GM18498 (cell line): ENCODE results near the gene ALOX5AP.
"Not testable (repeated sequence)": the region's sequence is repeated elsewhere in the genome, so short reads cannot be mapped to it uniquely, and the experiment has no call there.

ENCODE experiments used
- ATAC-seq: cut with Tn5 transposase; IDR thresholded peaks from one replicate; pipeline ENCODE4 v1.9.1; 2021; ENCODE audit warnings: mild to moderate bottlenecking, moderate library complexity; ENCODE audit not compliant: unreplicated experiment

ALOX5AP gene

GRCh38 chr13:30737511-30738337 is 2.4 kb downstream of the ALOX5AP start:
- no peak for ATAC-seq

- ATAC-seq: no peak
Measured at GRCh38 chr13:30738526-30739236, 3.3 kb downstream of the ALOX5AP start.

DNA sequence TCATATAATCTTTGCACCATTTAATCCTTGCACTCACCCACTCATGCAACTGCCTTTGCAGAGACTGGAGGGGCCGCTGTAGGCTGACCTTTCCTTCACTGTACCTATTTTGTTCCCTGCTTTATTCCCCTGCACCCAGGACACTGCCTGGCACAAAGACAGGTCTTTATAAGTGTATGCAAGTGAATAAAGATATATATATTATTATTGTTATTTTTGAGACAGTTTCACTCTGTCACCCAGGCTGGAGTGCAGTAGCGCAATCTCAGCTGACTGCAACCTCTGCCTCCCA is 3.8 kb downstream of the ALOX5AP start:
- ATAC-seq: no peak

GRCh38 chr13:30739761-30740642 is 4.7 kb downstream of the ALOX5AP start:
- peak; percentile 39 for ATAC-seq

GRCh38 chr13:30742901-30743300 is 7.6 kb downstream of the ALOX5AP start:
- no peak for ATAC-seq

GRCh38 chr13:30743319-30744055 is 8.1 kb downstream of the ALOX5AP start:
- ATAC-seq: no peak

DNA sequence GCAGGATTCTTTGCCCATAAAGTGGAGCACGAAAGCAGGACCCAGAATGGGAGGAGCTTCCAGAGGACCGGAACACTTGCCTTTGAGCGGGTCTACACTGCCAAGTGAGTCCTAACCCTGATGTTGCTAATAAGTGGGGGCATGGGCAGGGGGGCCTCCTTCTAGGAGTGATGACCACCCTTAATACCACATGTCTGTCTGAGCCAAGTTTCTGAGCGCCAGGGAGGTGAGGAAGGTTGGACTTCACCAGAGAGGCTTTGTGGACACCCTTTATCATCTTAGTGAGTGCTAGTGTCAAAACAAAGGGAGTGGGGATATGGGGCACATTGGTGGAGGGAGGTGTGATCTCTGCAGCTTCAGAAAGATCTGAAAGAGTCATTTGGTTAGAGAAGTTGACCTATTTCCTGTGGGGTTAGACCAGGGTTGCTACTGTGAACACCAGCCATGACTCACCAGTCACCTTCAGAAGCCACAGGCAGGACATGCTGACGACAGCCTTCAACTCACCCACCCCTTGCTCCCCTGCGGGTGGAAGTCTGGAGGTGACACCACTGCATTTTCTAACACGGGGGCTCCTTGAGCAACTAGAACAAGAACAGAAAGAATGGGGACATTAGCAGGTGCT is 8.8 kb downstream of the ALOX5AP start:
- ATAC-seq: peak; percentile 96

DNA sequence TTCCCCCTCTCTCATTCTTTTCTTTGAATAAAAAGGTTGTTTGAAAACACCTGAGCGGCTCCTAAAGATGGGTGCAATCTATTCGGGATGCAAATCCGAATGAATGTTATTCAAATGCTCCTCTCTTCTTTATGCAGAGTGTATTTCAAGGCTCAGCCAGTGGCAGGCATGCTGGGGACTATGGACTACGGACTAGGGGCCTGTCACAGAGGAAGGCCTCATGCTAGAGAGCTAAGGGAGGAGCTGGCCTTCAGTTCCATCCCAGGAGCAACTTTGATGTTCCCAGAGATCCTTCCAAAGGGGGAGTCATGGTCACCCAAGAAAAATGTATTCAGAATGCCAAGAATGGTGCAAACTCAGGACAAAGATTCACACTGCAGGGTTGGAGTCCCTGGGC is 9.3 kb downstream of the ALOX5AP start:
- ATAC-seq: no peak

DNA sequence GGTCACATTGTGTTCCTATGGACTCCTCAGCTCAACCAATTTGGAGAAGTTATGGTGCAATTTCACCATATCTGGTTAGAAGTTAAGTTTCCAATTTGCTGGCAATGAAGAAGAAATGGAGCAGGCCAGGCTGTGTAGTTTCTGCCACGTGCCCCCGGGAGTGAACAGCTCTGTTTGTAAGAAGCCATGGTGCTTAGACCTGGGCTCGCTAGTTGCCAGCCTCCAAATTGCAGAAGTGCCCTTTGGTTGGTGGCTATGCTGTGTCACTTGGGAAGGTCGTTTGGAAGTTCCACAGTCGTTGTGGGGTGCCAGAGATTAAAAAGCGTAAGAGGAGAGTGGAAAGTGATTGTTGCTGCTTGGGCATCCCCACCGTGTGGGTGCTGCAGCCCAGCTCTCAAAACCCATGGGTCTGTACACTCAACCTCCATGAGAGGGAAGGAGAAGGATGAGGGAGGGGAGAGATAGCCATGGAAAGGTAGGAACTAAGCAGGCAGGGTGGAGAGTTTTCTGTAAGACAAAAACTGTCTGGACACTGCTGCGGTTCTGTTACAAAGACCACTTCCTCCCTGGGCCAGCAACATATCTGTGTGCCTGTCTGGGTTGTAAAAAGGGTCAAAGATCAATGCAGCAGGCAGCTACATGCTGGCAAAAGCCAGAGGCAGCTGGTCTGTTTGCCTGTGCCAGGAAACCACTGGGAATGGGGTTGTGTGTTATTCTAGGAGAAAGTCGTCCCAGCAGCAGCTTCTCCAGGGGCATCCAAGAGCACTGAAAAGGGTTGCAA is 10.8 kb downstream of the ALOX5AP start:
- no peak for ATAC-seq

DNA sequence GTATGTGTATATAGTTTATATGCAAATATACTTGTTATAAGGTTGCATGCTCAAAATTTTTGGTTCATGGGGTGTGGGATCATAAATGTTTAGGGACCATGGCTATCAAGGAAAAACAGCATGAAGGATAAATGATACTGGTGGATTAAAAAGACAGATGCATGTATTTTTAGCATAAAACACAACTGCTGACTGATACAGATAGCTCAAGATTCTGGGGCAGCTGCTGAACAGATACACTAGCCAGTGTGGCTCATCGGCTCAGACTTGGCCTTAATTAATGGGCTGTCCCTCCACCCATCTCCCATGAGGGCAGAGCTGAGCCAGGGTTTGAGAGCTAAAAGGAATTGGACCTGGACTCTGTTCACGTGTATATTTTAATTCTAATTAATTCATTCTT is 11.4 kb downstream of the ALOX5AP start:
- ATAC-seq: no peak

GRCh38 chr13:30747845-30748244 is 12.5 kb downstream of the ALOX5AP start:
- ATAC-seq: not testable (repeated sequence)

DNA sequence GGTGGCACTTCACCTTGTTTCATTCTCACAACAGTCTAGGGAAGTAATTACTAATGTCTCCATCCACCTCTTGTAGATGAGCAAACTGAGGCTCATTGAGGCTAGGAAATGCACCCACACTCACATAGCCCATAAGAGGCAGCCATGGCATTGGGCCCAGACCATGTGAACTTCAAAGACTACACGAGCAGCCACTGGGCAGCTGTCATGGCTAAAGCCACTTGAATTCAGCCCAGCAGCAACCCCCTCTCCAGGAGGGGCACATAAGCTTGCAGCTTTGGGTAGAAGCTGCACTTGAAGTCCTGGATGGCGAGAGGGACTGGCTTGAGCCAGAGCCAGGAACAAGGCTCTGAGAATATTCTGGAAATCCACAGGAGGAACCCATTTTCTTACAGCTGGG is 13.4 kb downstream of the ALOX5AP start:
- no peak for ATAC-seq

DNA sequence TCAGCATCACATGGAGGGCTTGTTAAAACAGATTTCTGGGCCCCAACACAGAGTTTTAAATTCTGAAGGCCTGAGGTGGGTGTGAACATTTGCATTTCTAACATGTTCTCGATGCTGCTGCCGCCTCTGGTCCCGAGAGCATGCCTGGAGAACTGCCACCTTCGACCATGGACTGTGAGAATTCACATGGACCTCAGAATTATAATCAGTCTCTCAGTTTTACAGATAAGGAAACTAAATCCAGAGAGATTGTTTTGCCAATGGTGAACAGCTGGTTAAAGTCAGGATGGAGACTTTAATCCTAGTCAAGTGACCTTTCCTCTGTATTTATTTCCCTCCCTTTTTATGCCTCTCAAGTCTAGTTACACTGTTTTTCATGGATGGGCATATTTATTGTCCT is 14.7 kb downstream of the ALOX5AP start:
- ATAC-seq: no peak

- ATAC-seq: no peak
Measured at GRCh38 chr13:30751183-30751933, 16.0 kb downstream of the ALOX5AP start.

DNA sequence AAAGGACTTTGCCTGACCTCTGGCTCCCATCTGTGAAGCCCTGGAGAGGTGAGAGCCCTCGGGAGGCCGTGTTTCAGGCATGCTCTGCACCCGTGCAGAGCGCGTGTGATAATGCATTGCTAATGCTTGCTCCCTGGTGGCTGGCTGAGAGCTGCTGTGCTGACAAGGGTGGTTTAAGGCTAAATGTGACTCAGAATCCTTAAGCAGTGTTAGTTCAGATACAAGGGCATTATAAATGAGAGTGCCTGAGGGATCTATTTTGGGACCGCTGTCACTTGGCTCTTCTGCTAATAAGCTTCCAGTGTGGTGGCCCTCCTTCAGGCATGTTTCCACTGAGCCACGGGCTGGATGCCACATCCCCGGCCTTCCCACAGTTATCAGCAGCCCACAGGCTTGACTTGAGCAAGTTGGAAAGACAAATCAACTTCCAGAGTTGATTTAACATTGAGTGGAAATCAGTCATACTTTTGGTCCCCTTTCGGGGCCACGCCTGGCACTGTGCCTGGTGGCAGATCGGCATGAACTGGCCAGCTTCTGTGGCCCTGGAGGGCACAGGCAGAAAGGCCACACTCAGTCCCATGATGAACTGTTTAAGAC is 17.0 kb downstream of the ALOX5AP start:
- no peak for ATAC-seq

- no peak for ATAC-seq
Measured at GRCh38 chr13:30753030-30753616, 17.8 kb downstream of the ALOX5AP start.

DNA sequence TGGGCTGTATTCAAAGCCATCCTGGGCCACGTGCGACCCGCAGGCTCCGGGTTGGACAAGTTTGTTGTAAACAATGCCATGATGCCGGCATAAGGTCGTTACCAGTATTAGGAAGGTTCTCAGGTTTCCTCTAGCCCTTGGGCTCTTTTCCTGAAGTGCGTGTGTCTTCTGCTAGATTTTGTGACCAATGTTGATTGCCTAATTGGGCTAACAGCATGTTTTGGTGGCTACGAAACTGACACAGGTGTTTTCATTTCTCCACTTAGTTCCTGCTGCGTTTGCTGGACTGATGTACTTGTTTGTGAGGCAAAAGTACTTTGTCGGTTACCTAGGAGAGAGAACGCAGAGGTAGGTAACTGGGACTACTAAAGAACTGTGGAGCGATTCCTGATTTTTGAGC is 20.3 kb downstream of the ALOX5AP start:
- no peak for ATAC-seq
